GM18870 (cell line): ENCODE data around the gene LRRC71.

Experiments
- ATAC-seq: cut with Tn5 transposase; IDR thresholded peaks from one replicate; pipeline ENCODE4 v1.9.1; 2021; ENCODE audit warnings: moderate library complexity; ENCODE audit not compliant: unreplicated experiment

The LRRC71 gene

GRCh38 chr1:156892190-156893047 is 28.0 kb upstream of the LRRC71 start:
- ATAC-seq, result no peak

- ATAC-seq, result no peak
Observed at GRCh38 chr1:156893048-156893953, 27.1 kb upstream of the LRRC71 start, which contains the start of gene PEAR1. PEAR1 (plus strand) TSS chr1:156893718; CDS start chr1:156903927, 10,209 bp downstream.

GRCh38 chr1:156894001-156894400 is 26.4 kb upstream of the LRRC71 start:
- ATAC-seq, result no peak

- ATAC-seq, result no peak
Observed at GRCh38 chr1:156894711-156895454, 25.5 kb upstream of the LRRC71 start.

- ATAC-seq, result no peak
Observed at GRCh38 chr1:156895455-156895812, 25.0 kb upstream of the LRRC71 start.

- ATAC-seq, result no peak
Observed at GRCh38 chr1:156895927-156896326, 24.5 kb upstream of the LRRC71 start.

- no peak for ATAC-seq
Observed at GRCh38 chr1:156896490-156897033, 23.9 kb upstream of the LRRC71 start.

- no peak for ATAC-seq
Observed at GRCh38 chr1:156897078-156897825, 23.2 kb upstream of the LRRC71 start.

- no peak for ATAC-seq
Observed at GRCh38 chr1:156898161-156898566, 22.3 kb upstream of the LRRC71 start.

- no peak for ATAC-seq
Observed at GRCh38 chr1:156898971-156899664, 21.3 kb upstream of the LRRC71 start.

- ATAC-seq, result no peak
Observed at GRCh38 chr1:156899956-156900718, 20.3 kb upstream of the LRRC71 start.

GRCh38 chr1:156900896-156901589 is 19.4 kb upstream of the LRRC71 start:
- no peak for ATAC-seq

- ATAC-seq, result no peak
Observed at GRCh38 chr1:156901590-156901900, 18.9 kb upstream of the LRRC71 start.

GRCh38 chr1:156901966-156902915 is 18.2 kb upstream of the LRRC71 start:
- no peak for ATAC-seq

GRCh38 chr1:156903328-156904091 is 16.9 kb upstream of the LRRC71 start:
- ATAC-seq, result no peak

- ATAC-seq, result no peak
Observed at GRCh38 chr1:156904187-156904959, 16.1 kb upstream of the LRRC71 start.
